ENCODE results near the gene FARP1.

FARP1 gene

DNA sequence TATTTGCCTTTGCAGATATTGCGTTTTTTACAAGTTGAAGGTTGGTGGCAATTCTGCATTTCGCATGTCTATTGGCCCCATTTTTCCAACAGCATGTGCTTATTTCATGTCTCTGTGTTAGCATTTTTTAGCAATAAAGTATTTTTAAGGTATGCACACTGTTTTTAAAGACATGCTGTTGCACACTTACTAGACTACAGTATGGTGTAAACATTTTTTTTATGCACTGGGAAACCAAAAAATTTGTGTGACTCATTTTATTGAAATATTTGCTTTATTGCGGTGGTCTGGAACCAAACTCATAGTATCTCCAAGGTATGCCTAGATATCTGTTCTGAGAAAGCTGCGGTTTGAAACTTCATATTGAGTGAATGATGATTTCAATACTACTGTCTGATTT, 89.6 kb downstream of the FARP1 start:
- no peak overlapping the region for H3K27ac ChIP-seq
- TF ChIP-seq, protein P1, sequence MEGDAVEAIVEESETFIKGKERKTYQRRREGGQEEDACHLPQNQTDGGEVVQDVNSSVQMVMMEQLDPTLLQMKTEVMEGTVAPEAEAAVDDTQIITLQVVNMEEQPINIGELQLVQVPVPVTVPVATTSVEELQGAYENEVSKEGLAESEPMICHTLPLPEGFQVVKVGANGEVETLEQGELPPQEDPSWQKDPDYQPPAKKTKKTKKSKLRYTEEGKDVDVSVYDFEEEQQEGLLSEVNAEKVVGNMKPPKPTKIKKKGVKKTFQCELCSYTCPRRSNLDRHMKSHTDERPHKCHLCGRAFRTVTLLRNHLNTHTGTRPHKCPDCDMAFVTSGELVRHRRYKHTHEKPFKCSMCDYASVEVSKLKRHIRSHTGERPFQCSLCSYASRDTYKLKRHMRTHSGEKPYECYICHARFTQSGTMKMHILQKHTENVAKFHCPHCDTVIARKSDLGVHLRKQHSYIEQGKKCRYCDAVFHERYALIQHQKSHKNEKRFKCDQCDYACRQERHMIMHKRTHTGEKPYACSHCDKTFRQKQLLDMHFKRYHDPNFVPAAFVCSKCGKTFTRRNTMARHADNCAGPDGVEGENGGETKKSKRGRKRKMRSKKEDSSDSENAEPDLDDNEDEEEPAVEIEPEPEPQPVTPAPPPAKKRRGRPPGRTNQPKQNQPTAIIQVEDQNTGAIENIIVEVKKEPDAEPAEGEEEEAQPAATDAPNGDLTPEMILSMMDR (conservative IDR thresholded peaks at IDR 0.05) = no peak

DNA sequence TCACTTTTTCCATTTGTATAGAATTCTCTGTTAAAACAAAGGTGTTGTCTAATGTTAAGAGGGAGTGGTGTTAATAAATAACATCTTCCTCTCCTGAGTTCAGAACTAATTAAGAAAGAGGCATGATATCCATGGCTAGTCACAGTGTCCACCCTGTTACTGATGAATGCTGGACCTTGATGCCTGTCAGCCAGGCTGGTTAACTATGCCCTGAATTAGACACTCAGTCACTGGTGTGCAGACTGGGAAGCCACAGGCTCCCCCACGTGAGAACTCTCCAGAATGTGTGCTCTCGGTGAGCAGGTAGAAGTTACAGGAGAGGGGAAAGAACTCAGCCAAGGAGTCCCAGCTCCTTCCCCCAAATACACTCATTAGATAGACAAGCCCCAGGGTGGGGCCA, 90.2 kb downstream of the FARP1 start:
- TF ChIP-seq, protein P1 (conservative IDR thresholded peaks at IDR 0.05) = no peak

DNA sequence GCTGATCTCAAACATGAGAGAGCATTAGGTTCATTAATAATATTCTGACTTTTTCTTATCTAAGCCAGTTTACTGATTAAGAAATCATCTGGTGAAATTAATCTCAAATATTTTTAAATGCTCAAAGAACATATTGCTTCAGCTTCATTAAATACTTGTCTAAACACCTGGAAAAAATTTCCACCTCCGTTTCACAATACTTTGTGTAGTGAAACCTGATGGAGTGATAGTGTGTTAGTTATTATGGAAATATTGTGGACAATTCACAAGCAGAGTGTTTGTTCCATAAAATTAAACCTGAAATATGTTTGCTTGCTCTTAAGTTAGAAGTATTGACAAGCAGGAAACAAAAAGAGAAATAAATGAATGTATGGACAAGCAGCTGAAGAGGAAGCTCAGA, 91.5 kb downstream of the FARP1 start:
- TF ChIP-seq, protein P1 (conservative IDR thresholded peaks at IDR 0.05) = no peak

More for the DNA sequence above, 90.2 kb downstream of the FARP1 start:
- no peak overlapping the region for H3K27ac ChIP-seq

DNA sequence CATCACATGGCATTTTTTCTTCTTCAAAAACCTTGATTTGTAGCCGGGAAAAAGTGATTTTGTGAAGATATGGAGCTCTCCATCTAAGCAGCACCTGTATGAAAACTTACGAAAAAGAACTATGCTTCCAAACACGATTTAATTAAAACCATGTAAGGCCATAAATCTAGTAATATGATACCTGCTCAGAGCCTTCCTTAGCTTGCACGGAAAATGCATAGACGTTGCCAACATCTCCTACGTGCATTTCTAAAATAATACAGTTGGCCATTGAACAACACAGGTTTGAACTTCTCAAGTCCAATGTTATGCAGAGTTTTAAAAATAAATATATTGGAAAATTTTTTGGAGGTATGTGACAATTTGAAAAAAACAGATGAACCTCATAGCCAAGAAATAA, 93.3 kb downstream of the FARP1 start:
- TF ChIP-seq, protein P1 (conservative IDR thresholded peaks at IDR 0.05) = no peak
- no peak overlapping the region for H3K27ac ChIP-seq

More for the DNA sequence above, 91.5 kb downstream of the FARP1 start:
- H3K27ac ChIP-seq = no peak overlapping the region

DNA sequence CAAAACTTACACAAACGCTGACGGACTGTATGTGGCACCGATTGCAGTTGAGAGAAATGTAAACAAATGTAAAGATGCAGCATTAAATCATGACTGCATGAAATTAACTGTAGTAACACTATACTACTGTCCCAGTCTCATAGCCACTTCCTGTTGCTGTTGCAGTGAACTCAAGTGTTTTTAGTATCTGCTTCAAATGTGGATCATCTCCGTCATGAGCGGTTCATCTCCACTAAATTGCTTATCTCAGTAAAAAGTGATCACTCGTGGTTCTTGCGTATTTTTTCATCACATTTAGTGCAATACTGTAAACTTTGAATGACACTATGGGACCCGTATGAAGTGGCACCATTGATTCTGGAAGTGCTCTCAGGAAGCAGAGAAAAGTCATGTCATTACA, 94.4 kb downstream of the FARP1 start:
- TF ChIP-seq, protein P1 (conservative IDR thresholded peaks at IDR 0.05) = no peak
- H3K27ac ChIP-seq = no peak overlapping the region

DNA sequence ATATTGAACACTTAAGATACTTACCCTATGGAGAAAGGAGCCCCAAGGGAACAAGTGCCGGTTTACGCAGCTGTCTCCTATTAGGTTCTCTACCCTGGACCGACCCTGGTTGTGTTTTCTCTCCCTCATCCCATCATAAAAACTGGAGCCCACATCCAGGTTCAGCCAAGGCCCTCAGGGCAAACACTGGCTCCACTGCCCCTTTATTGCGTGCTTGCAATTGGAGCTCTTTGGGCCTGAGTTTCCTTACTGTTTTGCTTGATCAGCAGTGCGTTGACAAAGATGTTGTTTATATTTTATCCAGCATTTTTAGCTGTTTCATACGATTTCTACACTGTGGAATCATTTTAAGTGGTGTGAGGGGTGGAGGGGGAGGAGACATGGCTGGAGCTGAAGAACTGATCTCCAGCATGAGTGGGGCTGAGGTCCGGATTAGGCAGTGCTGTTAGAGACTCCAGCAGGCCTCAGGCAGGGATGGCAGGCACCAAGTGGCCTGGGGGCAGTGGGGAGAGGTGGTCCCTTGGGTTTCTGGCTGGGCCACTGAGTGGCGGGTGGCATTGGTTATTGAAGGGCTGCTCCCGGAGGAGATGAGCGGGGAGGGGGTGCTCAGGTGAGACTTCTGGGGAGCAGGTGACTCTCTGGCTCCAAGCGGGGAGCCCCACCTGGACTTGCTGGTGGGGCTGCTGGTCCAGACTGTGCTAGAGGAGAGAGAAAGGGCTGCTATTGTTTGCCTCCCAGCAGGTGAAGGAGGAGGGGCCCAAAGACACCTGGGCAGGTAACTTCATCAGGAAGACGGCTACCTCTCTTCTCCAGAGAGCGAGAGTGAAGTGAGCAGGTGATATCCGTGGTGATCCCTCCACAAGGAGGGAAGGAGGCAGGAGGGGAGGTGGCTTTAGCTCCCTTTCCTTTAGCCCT, 96.5 kb downstream of the FARP1 start:
- TF ChIP-seq, protein P1 (conservative IDR thresholded peaks at IDR 0.05) = no peak
- no peak overlapping the region for H3K27ac ChIP-seq

DNA sequence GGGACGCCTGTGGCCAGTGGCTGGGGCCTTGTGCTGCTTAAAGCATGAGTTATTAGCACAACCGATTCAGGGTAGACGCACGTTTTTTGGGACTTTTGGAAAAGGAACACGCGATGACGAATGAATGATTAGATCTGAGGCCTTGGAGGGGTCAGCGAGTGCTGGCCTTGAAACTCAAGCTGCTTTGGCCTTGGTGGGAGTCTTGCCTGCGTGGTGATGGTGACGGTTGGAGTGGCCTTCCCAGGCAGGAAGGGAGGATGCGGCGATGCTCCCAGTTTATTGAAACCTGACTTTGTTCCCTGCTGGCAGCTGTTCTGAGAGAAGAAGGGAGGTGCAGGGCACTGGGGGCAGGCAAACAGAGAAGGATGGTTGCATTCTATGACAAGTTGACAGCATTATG, 97.2 kb downstream of the FARP1 start:
- TF ChIP-seq, protein P1 (conservative IDR thresholded peaks at IDR 0.05) = no peak
- no peak overlapping the region for H3K27ac ChIP-seq
